ENCODE results near the gene RGL1.

RGL1 gene

DNA sequence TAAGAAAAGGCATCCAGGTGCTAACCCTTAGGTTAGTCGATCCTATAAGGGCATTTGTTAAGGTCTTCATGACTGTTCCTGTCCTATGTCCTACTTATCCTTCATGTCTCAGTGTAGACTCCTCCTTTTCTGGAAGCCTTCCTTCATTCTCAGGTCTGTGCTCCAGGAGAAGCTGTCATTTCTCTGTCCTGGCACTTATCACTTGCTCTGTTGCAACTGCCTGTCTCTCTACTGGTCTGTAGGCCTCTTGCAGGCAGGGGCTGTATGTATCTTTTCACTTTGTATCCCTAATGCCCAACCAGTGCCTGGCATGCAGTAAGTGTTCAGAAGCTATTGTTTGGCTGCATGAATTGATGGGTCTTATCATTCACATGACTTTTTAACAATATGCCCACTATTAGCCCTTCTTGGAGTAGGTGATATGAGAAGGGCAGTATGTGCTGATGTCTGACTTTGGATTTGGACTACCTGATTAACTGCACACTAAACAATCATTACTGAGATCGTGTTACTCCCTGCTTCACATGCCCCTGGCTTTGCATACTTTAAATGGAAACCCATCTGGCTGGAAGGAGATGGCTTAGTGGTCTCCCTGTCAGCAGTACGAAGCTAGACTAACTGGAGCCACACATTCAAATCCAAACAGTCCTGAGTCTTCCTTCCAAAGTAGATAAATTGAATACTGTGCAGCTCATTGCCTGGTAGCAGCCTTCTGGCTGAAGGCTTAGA is 88.8 kb downstream of the RGL1 start:
- DNase-seq = no peak

DNA sequence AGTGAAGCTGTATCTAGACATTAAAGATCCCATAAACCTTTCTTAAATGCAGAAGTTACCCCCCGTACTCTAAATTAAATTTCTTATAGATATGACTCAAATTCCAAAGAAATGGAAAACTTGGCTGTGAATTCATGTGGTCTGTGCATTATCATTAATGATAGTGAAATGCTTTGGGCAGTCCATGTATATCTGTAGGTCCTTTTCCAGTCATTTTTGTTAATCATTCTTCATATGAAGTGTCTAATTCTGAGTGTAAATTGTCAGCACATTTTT is 89.3 kb downstream of the RGL1 start:
- no peak for DNase-seq

DNA sequence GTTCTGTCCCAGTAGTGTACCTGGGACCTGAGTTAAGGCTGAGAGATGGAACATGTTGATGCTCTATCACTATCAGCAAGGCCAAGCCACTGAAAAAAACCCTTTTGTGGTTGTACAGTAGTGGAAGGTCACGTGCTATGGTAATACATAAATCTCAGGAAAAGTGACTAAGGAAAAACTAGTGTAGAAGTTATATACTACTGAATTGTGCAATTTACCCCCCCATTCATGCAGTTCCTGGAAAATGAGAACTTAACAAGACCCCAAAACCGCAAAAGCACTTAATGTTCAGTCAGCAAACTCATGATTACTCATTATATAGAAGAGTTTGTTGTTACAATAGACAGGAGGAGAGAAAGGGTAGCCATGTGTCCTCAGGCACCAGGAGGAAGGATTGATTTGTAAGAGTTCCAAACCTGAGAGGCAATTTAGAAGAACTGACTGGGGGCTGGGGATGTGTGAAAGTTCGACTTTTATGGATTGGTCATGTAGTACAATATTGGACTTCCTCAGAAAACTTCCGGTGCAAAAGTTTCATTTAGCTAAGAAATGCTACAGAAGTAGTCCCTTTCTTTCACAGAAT is 91.6 kb downstream of the RGL1 start:
- DNase-seq = peak; percentile 68

DNA sequence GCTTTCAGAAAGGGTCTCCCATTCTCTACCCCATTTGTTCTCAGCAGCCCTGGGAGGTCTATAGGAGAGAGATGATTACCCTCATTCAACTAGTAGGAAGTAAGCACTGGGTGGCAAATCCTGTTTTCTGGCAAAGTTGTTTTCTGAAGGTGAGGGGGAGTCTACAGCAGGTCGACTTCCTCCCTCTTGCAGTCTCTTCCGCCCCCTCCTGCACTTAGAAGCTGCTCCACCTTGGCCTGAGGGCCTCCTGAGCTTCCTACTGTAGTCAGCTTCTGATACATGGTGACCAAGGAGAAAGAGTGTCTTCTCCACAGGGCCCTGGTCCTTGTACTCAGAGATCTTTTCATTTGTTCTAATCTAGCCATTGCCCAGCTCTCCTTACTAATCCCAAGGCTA is 93.1 kb downstream of the RGL1 start:
- no peak for DNase-seq

DNA sequence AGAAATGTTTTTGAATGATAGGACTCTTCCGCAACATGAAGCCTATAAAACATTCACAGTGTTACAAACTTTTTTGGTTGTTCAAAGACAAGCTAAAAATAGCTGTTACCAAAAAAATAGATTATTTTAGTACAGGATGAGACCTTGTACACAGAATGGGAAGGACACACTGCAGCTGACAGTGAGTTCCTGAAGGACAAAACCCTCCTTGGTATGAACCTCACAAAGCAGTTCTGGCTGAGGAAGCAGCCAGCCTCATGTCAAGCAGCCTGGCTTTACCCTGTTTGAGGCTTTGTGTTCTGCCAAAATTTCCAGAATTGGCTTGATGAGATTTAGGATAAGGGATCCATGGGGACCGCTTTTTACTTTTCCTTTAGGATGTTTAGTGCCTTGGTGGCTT is 93.7 kb downstream of the RGL1 start:
- no peak for DNase-seq

DNA sequence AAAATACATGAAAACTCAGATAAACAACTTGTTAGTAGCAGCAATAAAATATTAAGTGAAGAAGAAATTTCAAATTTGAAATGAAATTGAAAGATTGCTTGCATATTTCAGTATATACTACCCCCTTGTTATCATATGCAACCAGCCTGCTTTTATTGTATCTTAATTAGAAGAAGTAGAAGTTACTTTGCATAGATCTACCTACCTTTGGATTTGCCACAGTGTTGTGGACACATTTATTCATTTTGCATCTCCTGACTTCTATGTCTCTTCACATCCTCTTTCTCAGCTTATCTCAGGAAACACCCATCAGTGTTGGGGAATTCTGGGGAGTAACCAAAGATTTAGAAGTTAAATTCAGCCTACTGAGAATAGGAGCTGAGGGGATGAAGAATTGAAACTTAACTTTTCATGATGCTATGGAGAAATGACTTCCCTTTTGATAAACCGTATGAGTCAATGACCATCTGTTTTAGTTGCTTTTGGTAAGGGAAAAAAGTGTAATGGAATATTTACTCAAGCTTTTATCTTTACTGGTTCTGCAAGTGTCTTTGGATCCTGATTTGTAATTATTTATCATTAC is 96.9 kb downstream of the RGL1 start:
- DNase-seq = peak; percentile 26

DNA sequence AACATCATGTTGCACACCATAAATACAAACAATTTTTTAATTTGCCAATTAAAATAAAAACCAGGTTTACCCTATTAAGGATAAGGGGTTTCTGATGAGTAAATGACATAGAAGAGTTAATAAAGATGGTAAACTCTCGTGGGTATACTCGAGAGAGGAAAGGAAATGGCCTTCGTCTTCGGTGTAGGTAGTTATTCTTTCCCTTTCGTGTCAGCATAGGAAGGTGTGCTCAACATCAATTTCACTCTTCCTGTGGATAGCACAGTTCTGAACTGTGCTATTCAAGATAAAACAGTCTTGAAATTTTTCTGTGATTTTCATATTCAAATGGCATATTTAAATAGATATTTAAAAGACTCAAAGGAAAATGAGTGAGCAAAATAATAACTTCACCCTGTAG is 98.2 kb downstream of the RGL1 start:
- no peak for DNase-seq

DNA sequence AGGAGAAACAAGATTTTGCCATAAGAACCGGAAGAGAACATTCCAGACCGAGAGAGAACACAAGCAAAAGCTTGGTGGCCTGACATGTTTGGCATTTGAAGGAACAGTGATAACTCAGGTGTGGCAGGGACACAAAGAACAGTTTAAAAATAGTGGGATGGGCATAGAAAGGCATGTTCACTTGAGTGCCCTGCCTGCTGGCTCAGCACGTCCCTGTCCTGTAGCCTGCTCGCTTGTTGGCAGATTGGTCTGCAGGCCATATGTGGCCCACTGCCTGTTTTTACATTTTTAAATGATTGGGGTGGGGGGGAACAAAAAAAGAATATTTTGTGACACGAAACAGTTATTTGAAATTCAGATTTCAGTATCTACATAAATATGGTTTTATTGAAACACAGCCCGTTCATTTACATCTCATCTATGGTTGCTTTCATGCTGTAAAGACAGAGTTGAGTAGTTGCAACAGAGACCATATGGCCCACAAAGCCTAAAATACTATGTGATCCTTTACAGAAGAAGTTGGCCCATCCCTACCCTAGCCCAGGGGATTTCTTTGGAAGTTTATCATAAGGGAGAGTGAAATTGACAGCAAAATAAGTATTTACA is 100.7 kb downstream of the RGL1 start:
- DNase-seq = no peak

DNA sequence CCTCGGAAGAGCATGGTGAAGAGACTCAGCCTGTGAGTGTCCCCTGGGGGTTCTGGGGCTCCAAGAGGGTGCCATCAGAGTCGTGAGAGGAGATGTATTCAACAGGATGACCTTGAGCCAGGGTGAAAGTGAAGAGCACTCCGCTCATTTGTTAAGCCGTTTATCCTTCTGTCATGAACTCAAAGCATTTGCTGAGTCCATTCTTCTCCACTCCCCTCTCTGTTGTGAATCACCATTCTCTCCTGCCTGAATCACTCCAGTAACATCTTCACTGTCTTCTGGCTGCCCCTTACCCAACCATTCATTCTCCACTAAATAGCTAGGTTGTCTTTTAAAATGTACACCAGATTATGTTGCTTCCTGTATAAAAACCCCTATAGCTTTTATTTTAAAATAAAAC is 102.2 kb downstream of the RGL1 start:
- no peak for DNase-seq

DNA sequence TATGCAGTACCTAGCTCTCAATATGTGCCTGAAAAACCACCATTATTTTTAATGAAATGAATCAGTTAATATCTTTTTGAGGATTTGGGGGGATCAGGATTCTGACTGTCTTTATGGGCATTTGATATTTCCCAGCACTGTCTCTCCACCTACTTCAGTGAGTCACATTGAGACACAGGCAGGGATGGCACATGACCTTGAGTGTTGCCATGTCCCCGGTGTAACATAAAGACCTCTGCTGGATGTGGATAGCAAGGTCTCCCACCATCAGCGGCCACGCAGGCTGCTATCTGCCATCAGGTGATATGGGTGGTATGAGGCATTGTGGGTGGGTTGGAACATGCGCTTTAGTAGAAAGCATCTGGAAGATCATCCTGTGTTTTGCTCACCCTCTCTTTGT is 103.2 kb downstream of the RGL1 start:
- no peak for DNase-seq

DNA sequence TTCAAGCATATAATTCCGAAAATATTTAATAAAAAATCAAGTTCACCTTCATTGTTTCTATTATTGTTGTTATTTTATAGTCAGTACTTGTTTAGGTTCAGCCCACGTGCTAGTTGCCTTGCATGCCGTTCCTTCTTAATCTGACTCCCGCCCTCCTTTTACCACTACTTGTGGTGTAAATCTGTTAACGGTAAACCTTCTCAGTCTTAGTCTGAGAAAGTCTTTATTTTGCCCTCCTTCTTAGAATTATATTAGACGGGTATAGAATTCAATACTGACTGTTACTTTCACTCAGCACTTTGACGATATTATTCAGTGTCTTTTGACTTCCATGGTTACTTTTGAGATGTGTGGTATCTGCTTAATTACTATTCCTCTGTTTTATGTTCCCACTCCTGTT is 104.8 kb downstream of the RGL1 start:
- DNase-seq = peak; percentile 80

DNA sequence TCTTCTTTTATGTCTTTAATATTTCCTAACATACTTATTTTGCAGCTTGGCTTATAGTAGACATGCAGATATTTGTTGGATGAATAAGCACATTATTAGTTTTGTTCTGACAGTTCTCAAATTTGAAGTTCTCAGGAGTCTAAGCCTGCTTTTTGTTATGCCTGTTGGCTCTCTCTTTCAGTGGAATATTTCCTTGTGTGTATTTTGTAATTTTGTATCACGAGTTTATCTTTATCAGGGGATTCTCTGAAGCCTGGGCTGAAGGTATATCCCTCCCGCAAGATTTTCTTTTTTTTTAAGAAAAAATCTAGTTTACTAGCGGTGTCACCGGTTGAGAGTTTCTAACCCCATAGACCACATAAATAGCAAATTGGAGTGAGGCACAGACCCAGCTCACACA is 105.9 kb downstream of the RGL1 start:
- DNase-seq = no peak

DNA sequence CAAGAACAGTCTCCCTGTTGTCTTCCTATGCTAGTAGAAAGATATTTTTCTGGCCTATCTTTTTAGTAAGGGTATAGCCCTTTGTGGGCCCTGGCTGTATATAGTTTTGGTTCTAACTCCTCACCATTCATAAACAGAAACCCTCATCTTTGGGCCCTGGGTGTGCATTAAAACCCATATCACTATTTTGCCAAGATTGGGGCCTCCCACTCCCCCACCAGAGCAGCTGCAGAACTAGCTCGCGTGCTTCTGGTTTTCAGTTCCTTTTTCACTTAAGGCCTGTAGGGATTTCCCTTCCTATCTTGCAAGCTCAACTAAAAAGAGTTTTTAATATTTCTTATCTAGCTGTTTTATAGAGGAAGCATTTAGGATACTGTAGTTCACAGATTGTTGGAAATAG is 106.4 kb downstream of the RGL1 start:
- peak; percentile 76 for DNase-seq

DNA sequence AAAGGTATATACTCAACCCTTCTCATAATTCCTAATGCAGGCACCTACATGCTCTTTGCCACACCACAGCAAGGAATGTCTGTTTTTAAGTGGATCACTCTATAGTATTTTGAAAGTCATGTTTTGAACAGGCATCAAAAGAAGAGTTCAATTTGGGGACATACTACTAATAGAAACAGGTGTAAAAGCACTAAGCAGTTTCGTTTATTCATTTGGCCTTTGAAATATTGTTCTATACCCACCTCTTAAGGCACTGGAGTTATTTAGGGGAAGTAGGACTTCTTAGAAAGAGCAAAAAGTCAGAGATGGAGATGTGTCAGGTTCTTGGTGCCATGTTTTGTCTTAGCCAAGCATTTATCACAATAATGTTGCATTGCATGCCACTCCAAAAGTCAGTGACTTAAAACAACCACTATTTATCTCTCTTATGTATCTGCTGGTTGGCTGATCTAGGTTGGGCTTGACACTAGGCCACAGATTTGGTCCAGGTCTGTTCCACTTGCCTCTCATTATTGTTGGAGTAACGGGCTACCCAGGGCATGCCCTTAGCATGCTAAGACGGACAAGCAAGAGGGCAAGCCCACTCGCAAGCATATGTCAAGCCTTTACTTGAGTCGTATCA is 107.5 kb downstream of the RGL1 start:
- no peak for DNase-seq

DNA sequence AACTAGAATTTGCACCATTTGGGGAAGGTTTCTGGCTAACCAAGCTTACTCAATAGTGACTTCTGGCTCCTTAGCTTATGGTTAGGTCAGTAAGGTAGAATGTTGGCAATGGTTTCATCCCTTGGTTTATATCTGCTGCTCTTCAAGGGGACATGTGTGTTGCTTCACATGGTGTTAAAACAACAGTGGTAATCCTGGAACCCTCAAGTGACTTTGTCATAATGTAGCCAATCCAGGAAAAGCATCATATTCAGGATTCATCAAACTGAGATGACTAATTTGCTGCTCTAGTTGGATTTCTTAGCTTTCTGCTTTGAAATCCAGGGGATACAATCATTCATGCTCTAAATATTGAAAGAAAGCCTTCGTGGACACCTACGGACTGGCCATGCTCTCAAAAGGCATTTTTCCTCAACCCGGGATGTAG is 108.7 kb downstream of the RGL1 start:
- DNase-seq = peak; percentile 26

DNA sequence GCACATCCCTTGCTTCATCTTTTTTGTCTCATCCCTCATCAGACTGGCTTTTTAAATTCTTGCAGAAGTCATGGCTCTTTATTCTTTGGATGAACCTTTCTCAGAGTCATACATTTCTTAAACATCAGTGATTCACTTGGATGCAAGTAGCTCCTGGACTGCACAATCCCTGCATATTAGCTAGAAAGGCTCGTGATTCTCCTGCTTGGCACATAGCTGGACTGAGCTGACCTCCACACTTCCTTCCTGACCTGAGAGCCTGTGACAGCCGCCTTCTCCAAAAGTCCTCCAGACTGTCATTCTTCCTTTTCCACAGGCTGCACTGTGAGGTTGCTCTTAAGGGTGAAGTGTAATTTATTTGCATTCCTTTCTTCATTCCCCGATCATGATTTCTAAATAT is 109.4 kb downstream of the RGL1 start:
- DNase-seq = no peak

DNA sequence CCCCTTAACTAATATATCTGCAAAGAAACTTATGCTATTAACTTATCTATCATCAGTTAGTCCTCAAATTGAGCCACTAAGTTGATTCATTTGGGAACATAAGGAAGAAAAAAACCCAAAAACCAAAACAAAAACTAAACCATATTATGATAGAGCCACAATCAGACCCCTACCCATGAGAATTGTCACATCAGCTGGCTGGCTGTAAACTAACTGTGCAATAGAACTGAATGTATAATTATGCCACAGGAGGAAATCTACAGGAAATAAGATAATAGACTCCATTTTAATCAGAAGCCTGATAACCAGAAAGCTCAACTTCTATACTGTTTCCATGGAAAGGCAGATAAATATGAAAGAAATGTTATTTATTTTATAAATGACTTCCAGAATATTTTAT is 110.0 kb downstream of the RGL1 start:
- no peak for DNase-seq

DNA sequence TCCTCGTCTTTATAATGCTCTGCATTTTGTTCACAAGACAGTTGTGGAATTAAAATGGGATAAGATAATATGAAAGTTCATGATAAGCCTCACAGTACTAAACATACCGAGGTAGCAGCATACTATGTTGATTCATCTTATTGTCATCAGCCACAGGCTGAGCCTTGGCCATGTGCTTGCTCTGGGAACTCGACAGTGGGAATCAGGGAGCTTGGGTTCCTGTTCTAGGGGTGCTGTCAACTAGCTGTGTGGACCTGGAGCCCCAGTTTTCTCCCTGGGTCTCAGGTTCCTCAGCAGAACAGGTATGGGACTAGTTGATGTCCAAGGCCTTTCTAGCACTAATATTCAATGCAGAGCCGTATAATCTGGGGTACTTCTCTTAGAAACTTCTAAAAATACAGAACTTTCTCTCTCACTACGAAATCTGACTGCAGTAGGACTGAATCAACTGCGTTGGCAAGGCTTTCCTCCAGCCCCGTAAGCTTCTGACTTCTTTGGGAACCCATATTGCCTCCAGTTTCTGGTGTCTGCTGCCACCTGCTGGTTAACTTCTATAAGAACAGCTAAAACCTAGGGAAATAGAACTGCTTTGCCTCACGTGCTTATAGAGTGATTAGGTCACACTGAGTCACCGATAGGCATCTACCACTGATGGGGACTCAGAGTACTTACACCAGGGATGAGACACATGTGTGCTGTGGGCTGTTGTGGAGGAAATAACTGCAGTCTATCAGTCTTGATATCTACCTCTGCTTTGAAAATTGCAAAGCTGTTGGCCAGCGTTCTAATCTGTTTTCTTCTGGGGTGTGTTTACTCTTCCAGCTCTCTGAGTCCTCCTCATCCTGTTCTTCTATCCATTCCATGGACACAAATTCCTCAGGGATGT is 110.9 kb downstream of the RGL1 start:
- peak; percentile 94 for DNase-seq

DNA sequence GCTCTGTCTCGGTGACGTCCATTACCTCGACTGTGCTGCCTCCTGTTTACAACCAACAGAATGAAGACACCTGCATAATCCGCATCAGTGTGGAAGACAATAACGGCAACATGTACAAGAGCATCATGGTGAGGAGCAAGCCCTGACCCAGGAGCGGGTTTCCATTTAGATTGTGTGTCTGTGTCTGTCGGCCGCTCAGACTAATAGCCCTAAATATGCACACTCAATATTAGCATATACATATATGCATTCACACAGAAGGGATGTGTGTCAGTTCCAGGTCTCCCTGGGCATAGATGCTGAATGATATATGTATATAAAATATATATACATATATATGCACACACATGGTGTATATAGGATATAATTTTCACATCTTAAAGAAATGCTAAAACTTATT is 111.7 kb downstream of the RGL1 start:
- DNase-seq = no peak

DNA sequence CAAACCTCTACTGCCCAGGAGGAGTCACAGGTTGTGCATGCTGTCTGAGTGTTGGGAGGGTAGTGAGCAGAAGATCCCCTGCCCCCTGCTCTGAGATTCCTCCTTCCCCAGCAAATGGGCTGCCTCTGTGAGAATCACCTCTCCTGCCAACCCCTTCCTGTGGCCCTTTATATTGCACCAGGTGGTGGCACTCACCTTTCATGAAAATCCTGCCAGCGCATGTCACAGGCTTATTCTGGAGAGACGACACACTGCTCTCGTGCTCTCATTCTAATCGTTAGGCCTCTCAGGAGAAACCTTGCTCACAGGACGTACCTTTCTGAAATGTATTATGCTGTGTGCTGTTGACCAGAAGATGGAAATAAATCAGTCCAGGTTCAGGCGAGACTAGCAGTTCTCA is 113.7 kb downstream of the RGL1 start:
- DNase-seq = no peak

DNA sequence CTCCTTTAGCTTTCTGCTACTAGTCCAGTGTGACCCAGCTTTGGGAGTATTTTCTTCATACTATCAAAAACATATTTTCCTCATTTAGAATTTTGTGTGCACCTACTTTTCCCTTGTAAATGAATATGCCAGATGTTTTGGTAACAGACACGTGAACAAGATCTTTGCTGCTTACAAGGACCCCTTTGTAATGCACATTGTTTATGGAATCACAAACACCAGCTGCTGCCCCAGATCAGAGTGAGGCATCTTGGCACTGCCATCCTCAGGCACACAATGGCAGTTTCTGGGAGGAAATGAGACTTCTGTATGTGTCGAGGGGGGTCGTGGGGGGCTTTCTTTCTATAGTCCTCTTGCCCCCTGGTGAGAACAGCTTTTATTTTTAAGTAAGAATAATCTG is 115.7 kb downstream of the RGL1 start:
- no peak for DNase-seq

DNA sequence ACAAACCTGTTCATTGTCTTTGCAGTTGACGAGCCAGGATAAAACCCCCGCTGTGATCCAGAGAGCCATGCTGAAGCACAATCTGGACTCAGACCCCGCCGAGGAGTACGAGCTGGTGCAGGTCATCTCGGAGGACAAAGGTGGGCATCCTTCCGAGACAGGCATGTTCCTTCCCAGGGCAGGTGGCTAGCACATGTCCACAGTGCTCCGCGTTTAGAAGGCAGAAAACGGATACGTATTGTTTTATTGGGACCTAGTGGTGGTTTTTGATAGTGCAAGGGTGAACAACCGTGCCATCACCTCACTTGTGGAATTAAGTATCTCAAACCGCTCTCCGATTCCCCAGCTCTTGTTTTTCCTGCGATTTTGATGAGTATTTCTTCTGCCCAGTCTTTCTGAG is 117.3 kb downstream of the RGL1 start:
- no peak for DNase-seq

DNA sequence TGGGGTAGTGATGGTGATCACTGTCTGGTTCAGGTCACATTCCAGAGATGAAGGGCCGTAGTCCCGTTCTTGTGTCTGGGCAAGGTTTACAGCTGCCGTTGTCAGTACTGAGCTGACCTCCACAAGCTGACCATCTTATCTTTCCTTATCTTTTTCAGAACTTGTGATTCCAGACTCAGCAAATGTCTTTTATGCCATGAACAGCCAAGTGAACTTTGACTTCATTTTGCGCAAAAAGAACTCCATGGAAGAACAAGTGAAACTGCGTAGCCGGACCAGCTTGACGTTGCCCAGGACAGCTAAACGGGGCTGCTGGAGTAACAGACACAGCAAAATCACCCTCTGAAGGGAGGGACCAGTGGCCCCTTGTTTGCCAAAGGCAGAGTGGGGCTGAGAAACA is 121.0 kb downstream of the RGL1 start:
- no peak for DNase-seq
